ENCODE results near the gene TUBG2. TPM values are rescaled to one million over a fixed set of nuclear protein-coding genes. Genes with fewer than 3 reads are reported as not detected.

Gene TUBG2
- total and polyA plus RNA-seq, 2 of the 8 experiments (the other 6 are each of a cell fraction or from before 2014, with no cell fraction given): 14.8 to 16.6 TPM

GRCh38 chr17:42699415-42699740 lies 40.3 kb downstream of the TUBG2 start (continued):
- TF ChIP-seq ATF3 (IDR thresholded peaks at IDR 0.05; ENCODE audit: insufficient read depth, low read depth, low read length): no peak
